ENCODE measurements around the gene CELF4. TPM values are rescaled to one million over a fixed set of nuclear protein-coding genes. Genes with fewer than 3 reads are reported as not detected.

Gene CELF4
- total RNA-seq, 2 donors from 2014 or later: not detected

GRCh38 chr18:37521510-37522465 is 43.8 kb downstream of the CELF4 start:
- Mint-ChIP-seq H3K9me3 (no peaks in the 10 kb centered on the region), H3K27ac (no peak overlapping the region), H3K36me3 (peaks cover 0 to 5% of the 10 kb centered on the region in 2 donors)
- DNase-seq (ENCODE audit: low spot score in 2 of 2) (no peak), ATAC-seq (no peak)

DNA sequence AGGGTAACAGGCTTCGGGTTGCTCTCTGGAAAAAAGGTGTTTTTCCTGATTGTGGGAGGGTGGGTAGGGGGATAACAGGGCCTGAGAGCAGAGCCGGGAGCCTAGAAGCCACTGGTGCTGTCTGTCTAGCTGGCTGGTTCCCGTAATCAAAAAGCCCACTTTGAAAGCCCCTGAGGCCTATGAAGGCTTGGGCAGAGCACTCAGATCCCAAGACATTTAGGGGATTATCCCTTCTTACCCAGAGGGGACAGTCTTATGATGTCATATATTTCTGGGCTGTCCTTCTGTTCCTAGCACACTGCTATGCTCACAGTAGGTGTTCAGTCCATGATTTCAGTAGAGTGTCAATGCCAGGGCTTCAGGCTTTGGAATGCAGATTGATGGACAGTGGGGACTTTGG is 45.1 kb downstream of the CELF4 start:
- no peak for ATAC-seq
- Mint-ChIP-seq H3K27ac (no peak overlapping the region), H3K9me3 (no peaks in the 10 kb centered on the region), H3K36me3 (peaks cover 0 to 5% of the 10 kb centered on the region in 2 donors)
- no peak for DNase-seq (ENCODE audit: low spot score in 2 of 2)

- H3K9me3 Mint-ChIP-seq: no peaks in the 10 kb centered on the region
These were observed 46.0 kb downstream of the CELF4 start for GRCh38 chr18:37519510-37520135.

GRCh38 chr18:37516361-37516853 is 49.2 kb downstream of the CELF4 start:
- Mint-ChIP-seq H3K9me3 (peaks cover 2 to 9% of the 10 kb centered on the region in 2 donors), H3K27ac (no peak overlapping the region), H3K36me3 (no peaks in the 10 kb centered on the region)
- no peak for DNase-seq (ENCODE audit: low spot score in 2 of 2)
- no peak for ATAC-seq

More at GRCh38 chr18:37519510-37520135, 46.0 kb downstream of the CELF4 start:
- peaks cover 0 to 5% of the 10 kb centered on the region in 2 donors for H3K36me3 Mint-ChIP-seq
- H3K27ac Mint-ChIP-seq: no peak overlapping the region
- DNase-seq (ENCODE audit: low spot score in 2 of 2) (no peak), ATAC-seq (no peak)

- H3K36me3 Mint-ChIP-seq: no peaks in the 10 kb centered on the region
- no peak for ATAC-seq
- H3K27ac Mint-ChIP-seq: no peak overlapping the region
- peaks cover 15 to 16% of the 10 kb centered on the region in 2 donors for H3K9me3 Mint-ChIP-seq
- no peak for DNase-seq (ENCODE audit: low spot score in 2 of 2)
These were observed 50.6 kb downstream of the CELF4 start for GRCh38 chr18:37514953-37515352.

DNA sequence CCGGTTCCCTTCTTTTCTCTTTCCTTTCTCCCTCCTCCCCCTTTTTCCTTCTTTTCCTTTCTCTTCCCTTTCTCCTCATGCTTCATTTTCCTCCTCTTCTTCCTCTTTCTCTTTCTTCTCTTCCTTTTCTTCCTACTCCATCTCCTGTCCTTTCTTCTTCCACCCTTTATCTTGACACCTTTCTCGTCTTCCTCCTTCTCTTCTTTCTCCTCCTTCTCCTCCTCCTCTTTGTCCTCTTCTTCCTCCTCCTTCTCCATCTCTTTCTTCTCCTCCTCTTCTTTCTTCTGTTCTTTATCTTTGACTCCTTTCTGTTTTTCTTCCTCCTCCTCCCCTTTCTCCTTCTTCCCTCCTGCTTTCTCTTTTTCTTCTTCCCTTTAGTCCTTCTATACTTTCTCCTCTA is 53.2 kb downstream of the CELF4 start:
- Mint-ChIP-seq H3K36me3 (no peaks in the 10 kb centered on the region), H3K9me3 (peaks cover 21% of the 10 kb centered on the region in 2 donors), H3K27ac (no peak overlapping the region)
- no peak for ATAC-seq
- DNase-seq (ENCODE audit: low spot score in 2 of 2): no peak

- H3K36me3 Mint-ChIP-seq: no peaks in the 10 kb centered on the region
- no peak overlapping the region for H3K27ac Mint-ChIP-seq
- ATAC-seq (no peak), DNase-seq (ENCODE audit: low spot score in 2 of 2) (no peak)
- H3K9me3 Mint-ChIP-seq: peaks cover 21 to 24% of the 10 kb centered on the region in 2 donors
These were observed 53.8 kb downstream of the CELF4 start for GRCh38 chr18:37511721-37512298.

GRCh38 chr18:37509600-37509999 is 56.0 kb downstream of the CELF4 start:
- no peak for DNase-seq (ENCODE audit: low spot score in 2 of 2)
- Mint-ChIP-seq H3K36me3 (no peaks in the 10 kb centered on the region), H3K9me3 (peaks cover 21 to 24% of the 10 kb centered on the region in 2 donors), H3K27ac (no peak overlapping the region)
- ATAC-seq: no peak

- peaks cover 24% of the 10 kb centered on the region in 2 donors for H3K9me3 Mint-ChIP-seq
- ATAC-seq: no peak
- H3K36me3 Mint-ChIP-seq: no peaks in the 10 kb centered on the region
- no peak for DNase-seq (ENCODE audit: low spot score in 2 of 2)
- peak overlapping the region in 1 of 2 donors; percentile 82 for H3K27ac Mint-ChIP-seq
These were observed 57.4 kb downstream of the CELF4 start for GRCh38 chr18:37508207-37508606.

- Mint-ChIP-seq H3K27ac (no peak overlapping the region), H3K9me3 (peaks cover 19 to 24% of the 10 kb centered on the region in 2 donors), H3K36me3 (no peaks in the 10 kb centered on the region)
- DNase-seq (ENCODE audit: low spot score in 2 of 2) (no peak), ATAC-seq (no peak)
These were observed 58.4 kb downstream of the CELF4 start for GRCh38 chr18:37507239-37507638.

DNA sequence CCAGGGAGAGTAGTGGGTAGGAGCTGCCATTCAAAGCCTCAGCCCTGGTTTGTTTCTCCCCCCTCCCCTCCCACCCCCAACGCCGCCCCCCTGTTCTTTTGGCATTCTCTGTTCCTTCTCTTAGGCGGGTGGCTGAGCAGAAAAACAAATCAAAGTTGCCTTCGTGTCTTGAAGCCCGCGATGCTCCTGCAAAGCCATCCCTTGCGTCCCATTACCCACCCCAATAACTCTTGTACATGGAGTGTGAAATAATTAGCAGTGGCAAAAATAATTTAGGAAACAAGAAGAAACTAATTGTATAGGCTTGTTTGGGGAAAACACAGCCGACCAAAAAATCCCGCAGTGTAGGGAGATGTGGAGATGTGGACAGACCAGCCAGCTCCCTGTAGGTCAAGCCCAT is 59.6 kb downstream of the CELF4 start:
- H3K9me3 Mint-ChIP-seq: peaks cover 11 to 17% of the 10 kb centered on the region in 2 donors
- ATAC-seq (no peak), DNase-seq (ENCODE audit: low spot score in 2 of 2) (no peak)
- H3K36me3 Mint-ChIP-seq: no peaks in the 10 kb centered on the region
- no peak overlapping the region for H3K27ac Mint-ChIP-seq

- ATAC-seq: no peak
- Mint-ChIP-seq H3K36me3 (no peaks in the 10 kb centered on the region), H3K27ac (no peak overlapping the region), H3K9me3 (peaks cover 8 to 11% of the 10 kb centered on the region in 2 donors)
- no peak for DNase-seq (ENCODE audit: low spot score in 2 of 2)
These were observed 60.3 kb downstream of the CELF4 start for GRCh38 chr18:37505321-37505720.

DNA sequence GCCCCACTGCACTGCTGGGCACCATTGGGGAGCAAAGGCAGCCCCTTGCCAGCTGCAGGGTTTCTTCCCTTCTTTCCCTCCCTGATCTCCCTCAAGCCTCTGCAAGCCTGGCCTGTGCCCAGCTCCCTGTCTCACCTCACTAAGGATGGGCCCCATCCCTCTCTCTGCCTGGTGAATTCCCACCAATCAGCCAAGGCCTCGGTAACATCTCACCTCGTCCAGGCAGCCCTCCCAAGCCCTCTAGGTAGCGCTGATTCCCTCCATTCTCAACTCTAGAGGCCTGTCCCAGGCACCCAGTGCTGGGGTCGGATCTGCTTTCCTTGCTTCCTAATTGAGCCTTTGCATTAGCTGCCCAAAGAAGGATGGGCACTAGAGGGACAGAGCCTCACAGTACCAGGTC is 63.0 kb downstream of the CELF4 start:
- Mint-ChIP-seq H3K27ac (no peak overlapping the region), H3K9me3 (peaks cover 3 to 4% of the 10 kb centered on the region in 2 donors), H3K36me3 (no peaks in the 10 kb centered on the region)
- ATAC-seq (no peak), DNase-seq (ENCODE audit: low spot score in 2 of 2) (no peak)

- ATAC-seq: no peak
- DNase-seq (ENCODE audit: low spot score in 2 of 2): no peak
- H3K27ac Mint-ChIP-seq: no peak overlapping the region
- no peaks in the 10 kb centered on the region for H3K36me3 Mint-ChIP-seq
- H3K9me3 Mint-ChIP-seq: peaks cover 0 to 3% of the 10 kb centered on the region in 2 donors
These were observed 63.6 kb downstream of the CELF4 start for GRCh38 chr18:37502036-37502435.

- H3K27ac Mint-ChIP-seq: no peak overlapping the region
- no peaks in the 10 kb centered on the region for H3K36me3 Mint-ChIP-seq
- DNase-seq (ENCODE audit: low spot score in 2 of 2) (no peak), ATAC-seq (no peak)
- H3K9me3 Mint-ChIP-seq: peaks cover 0 to 3% of the 10 kb centered on the region in 2 donors
These were observed 64.5 kb downstream of the CELF4 start for GRCh38 chr18:37501136-37501535.

- Mint-ChIP-seq H3K27ac (no peak overlapping the region), H3K9me3 (peaks cover 0 to 3% of the 10 kb centered on the region in 2 donors), H3K36me3 (no peaks in the 10 kb centered on the region)
- DNase-seq (ENCODE audit: low spot score in 2 of 2) (no peak), ATAC-seq (no peak)
These were observed 65.7 kb downstream of the CELF4 start for GRCh38 chr18:37499913-37500312.

GRCh38 chr18:37499044-37499443 is 66.6 kb downstream of the CELF4 start:
- DNase-seq (ENCODE audit: low spot score in 2 of 2): no peak
- H3K27ac Mint-ChIP-seq: no peak overlapping the region

More at GRCh38 chr18:37499044-37499443, 66.6 kb downstream of the CELF4 start:
- Mint-ChIP-seq H3K36me3 (no peaks in the 10 kb centered on the region), H3K9me3 (peaks cover 0 to 3% of the 10 kb centered on the region in 2 donors)
- no peak for ATAC-seq

All from activated naive CD4-positive, alpha-beta T cell treated with anti-CD3 and anti-CD28 coated beads, Interleukin-2, amount 50 U/mL, for 72 hours (primary cell).